DND-41 (cell line): Measurements from ENCODE around the gene SPRR3.

Experiments used
- CTCF ChIP-seq: IDR thresholded peaks from 2 replicates; pipeline ENCODE4 v1.5.1; 2012; ENCODE audit warnings: borderline replicate concordance, low read length, moderate library complexity, mild to moderate bottlenecking; ENCODE audit not compliant: poor library complexity, severe bottlenecking; ENCODE audit errors: extremely low read depth
- EZH2 ChIP-seq: IDR thresholded peaks from 3 replicates; pipeline ENCODE4 v1.6.1; 2012; ENCODE audit warnings: borderline replicate concordance, low read depth, mild to moderate bottlenecking, moderate library complexity, low read length, inconsistent platforms; ENCODE audit not compliant: severe bottlenecking

- no peak for TF ChIP-seq CTCF
- no peak for TF ChIP-seq EZH2
Measured at GRCh38 chr1:152983743-152984142, 17.8 kb upstream of the SPRR3 start, which contains the start of gene SPRR1A.
